ENCODE results near the gene ZBTB33.

DNA sequence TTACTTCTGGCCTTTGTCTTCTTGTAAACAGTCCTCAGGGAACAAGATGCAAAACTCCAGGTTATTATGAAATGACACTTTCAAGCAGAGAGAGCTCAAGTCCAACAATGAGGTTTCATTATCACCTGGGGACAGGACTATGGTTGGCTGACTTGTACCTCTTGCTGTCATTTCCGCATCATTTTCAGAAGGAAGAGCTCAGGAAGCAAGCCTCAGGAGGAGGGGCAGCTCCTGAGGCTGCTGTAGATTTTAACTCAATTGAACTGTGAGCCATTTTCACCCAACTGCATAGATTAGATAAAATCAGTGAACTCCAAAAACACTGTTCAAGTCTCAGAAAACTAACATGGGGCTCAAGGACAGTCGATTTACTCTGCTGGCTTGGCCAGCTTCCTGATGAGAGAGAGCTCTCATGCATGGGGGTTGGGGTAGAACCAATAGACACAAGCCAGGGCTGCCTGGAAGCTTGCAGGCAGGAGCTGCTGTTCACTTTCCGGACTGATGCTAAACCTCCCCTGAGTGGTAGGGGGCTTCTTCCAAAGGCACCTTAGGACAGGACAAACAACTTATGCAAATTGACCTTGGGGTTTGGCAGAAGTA lies 37.0 kb downstream of the ZBTB33 start:
- no peak for TF ChIP-seq CTCF (IDR thresholded peaks at IDR 0.05)
- TF ChIP-seq RNF2 (IDR thresholded peaks at IDR 0.05; ENCODE audit: borderline replicate concordance, low read depth), result no peak
- TF ChIP-seq NPAS2 (CRISPR knock-in tag; IDR thresholded peaks at IDR 0.05; ENCODE audit: borderline replicate concordance), result no peak

Measured in A549 (cell line).